ENCODE data around the gene HS2ST1. TPM values are rescaled to one million over a fixed set of nuclear protein-coding genes. Genes with fewer than 3 reads are reported as not detected.
"Not testable (repeated sequence)": the region's sequence is repeated elsewhere in the genome, so short reads cannot be mapped to it uniquely, and the experiment has no call there.

Gene HS2ST1
- total RNA-seq, 1 donor from 2014 or later = 19.0 TPM

GRCh38 chr1:86956221-86956620, 41.8 kb downstream of the HS2ST1 start:
- Histone ChIP-seq H3K27me3 (ENCODE audit: low read depth) (no peaks in the 10 kb centered on the region), H3K36me3 (no peaks in the 10 kb centered on the region), H3K9me3 (no peaks in the 10 kb centered on the region), H3K4me1 (peaks cover 13% of the 10 kb centered on the region), H3K27ac (no peak overlapping the region), H3K4me3 (no peak overlapping the region)
- intact Hi-C loops (cut with DNase I) = no loop called here
- ATAC-seq (no peak), DNase-seq (no peak)
- no peak for TF ChIP-seq CTCF (IDR thresholded peaks at IDR 0.05)

- peaks cover 13% of the 10 kb centered on the region for H3K4me1 ChIP-seq
- intact Hi-C loops (cut with DNase I) = no loop called here
- no peaks in the 10 kb centered on the region for H3K9me3 ChIP-seq
- no peaks in the 10 kb centered on the region for H3K27me3 ChIP-seq (ENCODE audit: low read depth)
- TF ChIP-seq CTCF (IDR thresholded peaks at IDR 0.05) = no peak
- DNase-seq (no peak), ATAC-seq (no peak)
- no peaks in the 10 kb centered on the region for H3K36me3 ChIP-seq
- H3K4me3 ChIP-seq = no peak overlapping the region
- no peak overlapping the region for H3K27ac ChIP-seq
Observed at GRCh38 chr1:86957221-86957620, 42.8 kb downstream of the HS2ST1 start.

- no peaks in the 10 kb centered on the region for H3K27me3 ChIP-seq (ENCODE audit: low read depth)
- no peak overlapping the region for H3K4me3 ChIP-seq
- peaks cover 6% of the 10 kb centered on the region for H3K4me1 ChIP-seq
- DNase-seq (no peak), ATAC-seq (no peak)
- no peak for TF ChIP-seq CTCF (IDR thresholded peaks at IDR 0.05)
- no peak overlapping the region for H3K27ac ChIP-seq
- H3K36me3 ChIP-seq = no peaks in the 10 kb centered on the region
- intact Hi-C loops (cut with DNase I) = no loop called here
- H3K9me3 ChIP-seq = no peaks in the 10 kb centered on the region
Observed at GRCh38 chr1:86960548-86960947, 46.1 kb downstream of the HS2ST1 start.

GRCh38 chr1:86963841-86964240, 49.4 kb downstream of the HS2ST1 start:
- H3K9me3 ChIP-seq; H3K4me1 ChIP-seq; intact Hi-C loops (cut with DNase I); DNase-seq; ATAC-seq; H3K4me3 ChIP-seq; H3K27ac ChIP-seq; H3K36me3 ChIP-seq; H3K27me3 ChIP-seq (ENCODE audit: low read depth): not testable (repeated sequence)

- peak; percentile 59 for TF ChIP-seq CTCF (IDR thresholded peaks at IDR 0.05)
- Histone ChIP-seq H3K36me3 (no peaks in the 10 kb centered on the region), H3K27me3 (ENCODE audit: low read depth) (no peaks in the 10 kb centered on the region), H3K9me3 (no peaks in the 10 kb centered on the region), H3K4me1 (peaks cover 6% of the 10 kb centered on the region), H3K4me3 (no peak overlapping the region), H3K27ac (no peak overlapping the region)
- peak in 1 of 2 donors; percentile 64 for ATAC-seq
- DNase-seq = no peak
- intact Hi-C loops (cut with DNase I) = no loop called here
Observed at GRCh38 chr1:86965012-86965826, 50.8 kb downstream of the HS2ST1 start.

- ATAC-seq = no peak
- intact Hi-C loops (cut with DNase I) = no loop called here
- no peak for DNase-seq
- Histone ChIP-seq H3K4me3 (no peak overlapping the region), H3K4me1 (peaks cover 6% of the 10 kb centered on the region), H3K9me3 (no peaks in the 10 kb centered on the region), H3K27me3 (ENCODE audit: low read depth) (no peaks in the 10 kb centered on the region), H3K36me3 (no peaks in the 10 kb centered on the region), H3K27ac (no peak overlapping the region)
- no peak for TF ChIP-seq CTCF (IDR thresholded peaks at IDR 0.05)
Observed at GRCh38 chr1:86965827-86966182, 51.4 kb downstream of the HS2ST1 start.
